ENCODE results near the gene EML6. TPM values are rescaled to one million over a fixed set of nuclear protein-coding genes. Genes with fewer than 3 reads are reported as not detected.

EML6 gene
- total and polyA plus RNA-seq, 2 of the 13 experiments (the other 11 are each of a cell fraction or from before 2014, with no cell fraction given): 17.2 to 32.4 TPM

GRCh38 chr2:54924121-54924520 lies 200.7 kb downstream of the EML6 start:
- Histone ChIP-seq H3K4me1 (ENCODE audit: insufficient read depth, low read length) (no peaks in the 10 kb centered on the region), H3K27me3 (ENCODE audit: control insufficient read depth in 1 of 2, insufficient read depth in 2 of 2, low read length in 2 of 2) (no peaks in the 10 kb centered on the region), H3K27ac (ENCODE audit: extremely low read length, insufficient read depth, low read length) (no peak overlapping the region), H3K9me3 (ENCODE audit: low read length) (no peaks in the 10 kb centered on the region), H3K79me2 (ENCODE audit: insufficient read depth, low read length) (no peaks in the 10 kb centered on the region), H3K9ac (ENCODE audit: insufficient read depth, low read depth, low read length) (no peak overlapping the region), H3K36me3 (replicated peaks in 1 of 2; ENCODE audit: control insufficient read depth in 1 of 2, insufficient read depth in 2 of 2, low read length in 2 of 2) (no peaks in the 10 kb centered on the region; a peak in 1 of 5 replicates), H3K4me2 (ENCODE audit: low read depth, low read length) (no peak overlapping the region), H3K4me3 (replicated peaks in 1 of 3; ENCODE audit: insufficient read depth in 1 of 3, low read depth in 2 of 3, low read length in 3 of 3) (no peak overlapping the region), H4K20me1 (ENCODE audit: insufficient read depth, low read length) (no peaks in the 10 kb centered on the region), H2AFZ (ENCODE audit: low read length) (no peak overlapping the region)
- ChIA-PET POLR2A (no interaction called here), CTCF (ENCODE audit: low intra/inter-chr PET ratio, low total read pairs) (no interaction called here)
- in situ Hi-C loops (cut with HindIII; ENCODE audit: extremely low pct_ligation_motif_present, low pct_unique_long_range_greater_than_20kb) (no loop called here), intact Hi-C loops (cut with micrococcal nuclease; ENCODE audit: unreplicated experiment) (no loop called here)
- no TSS peak for BruUV-seq (replicated peaks)
- WGBS (ENCODE audit: low lambda C conversion rate): 94% methylated on average over 1 of the region's 1 CpG
- DNase-seq (ENCODE audit: low spot score) (no peak), FAIRE-seq (no peak), ATAC-seq (no peak)
- TF ChIP-seq NPAS2 (CRISPR knock-in tag; IDR thresholded peaks at IDR 0.05; ENCODE audit: borderline replicate concordance): no peak

DNA sequence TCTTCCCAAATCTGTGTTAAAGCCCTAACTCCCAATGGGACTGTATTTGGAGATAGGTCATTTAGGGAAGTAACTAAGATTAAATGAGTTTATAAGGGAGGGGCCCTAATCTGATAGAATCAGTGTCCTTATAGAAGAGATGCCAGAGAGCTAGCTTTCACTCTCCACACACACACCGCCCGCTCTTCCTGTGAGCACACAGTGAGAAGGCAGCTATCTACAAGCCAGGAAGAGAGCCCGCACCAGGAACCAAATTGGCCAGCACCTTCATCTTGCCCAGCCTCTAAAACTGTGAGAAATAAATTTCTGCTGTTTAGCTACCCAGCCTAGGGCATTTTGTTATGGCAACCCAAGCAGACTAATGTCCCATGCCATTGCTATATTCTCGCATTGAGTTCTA lies 201.6 kb downstream of the EML6 start:
- no peak for TF ChIP-seq SCMH1 (CRISPR knock-in tag; IDR thresholded peaks at IDR 0.05; ENCODE audit: borderline replicate concordance)
- no peak for TF ChIP-seq MLX (CRISPR knock-in tag; IDR thresholded peaks at IDR 0.05)
- TF ChIP-seq RBM39 (IDR thresholded peaks at IDR 0.05; ENCODE audit: low read depth, low read length, poor library complexity, severe bottlenecking): no peak
- Histone ChIP-seq H3K4me1 (ENCODE audit: insufficient read depth, low read length) (no peaks in the 10 kb centered on the region), H3K9ac (ENCODE audit: insufficient read depth, low read depth, low read length) (no peak overlapping the region), H3K4me3 (replicated peaks in 1 of 3; ENCODE audit: insufficient read depth in 1 of 3, low read depth in 2 of 3, low read length in 3 of 3) (no peak overlapping the region), H3K4me2 (ENCODE audit: low read depth, low read length) (no peak overlapping the region), H3K79me2 (ENCODE audit: insufficient read depth, low read length) (no peaks in the 10 kb centered on the region), H3K36me3 (replicated peaks in 1 of 2; ENCODE audit: control insufficient read depth in 1 of 2, insufficient read depth in 2 of 2, low read length in 2 of 2) (no peaks in the 10 kb centered on the region; a peak in 1 of 5 replicates), H4K20me1 (ENCODE audit: insufficient read depth, low read length) (no peaks in the 10 kb centered on the region), H2AFZ (ENCODE audit: low read length) (no peak overlapping the region), H3K27me3 (ENCODE audit: control insufficient read depth in 1 of 2, insufficient read depth in 2 of 2, low read length in 2 of 2) (no peaks in the 10 kb centered on the region), H3K27ac (ENCODE audit: extremely low read length, insufficient read depth, low read length) (no peak overlapping the region), H3K9me3 (ENCODE audit: low read length) (no peaks in the 10 kb centered on the region)
- ChIA-PET CTCF (ENCODE audit: low intra/inter-chr PET ratio, low total read pairs) (no interaction called here), POLR2A (no interaction called here)
- DNase-seq (ENCODE audit: low spot score): no peak
- no peak for ATAC-seq
- no peak for FAIRE-seq
- 96% methylated on average over 4 of the region's 4 CpGs for WGBS (ENCODE audit: low lambda C conversion rate)
- intact Hi-C loops (cut with micrococcal nuclease; ENCODE audit: unreplicated experiment) (no loop called here), in situ Hi-C loops (cut with HindIII; ENCODE audit: extremely low pct_ligation_motif_present, low pct_unique_long_range_greater_than_20kb) (no loop called here)
- BruUV-seq (replicated peaks): no TSS peak
